Mammary epithelial cell (primary cell): ENCODE data around the gene SPRYD3.

Source experiments
- CTCF ChIP-seq, 2 donors: IDR thresholded peaks in 1 of 2; conservative IDR thresholded peaks in 1 of 2; 2 replicates each; pipeline ENCODE4 v1.5.1; 2011 to 2012; ENCODE audit warnings: inconsistent platforms in 2 of 2, low read length in 2 of 2, mild to moderate bottlenecking in 2 of 2, control low read depth in 1 of 2, low read depth in 1 of 2; ENCODE audit not compliant: insufficient read depth in 1 of 2; ENCODE audit errors: extremely low read depth in 1 of 2
- EZH2 ChIP-seq: IDR thresholded peaks from 2 replicates; pipeline ENCODE4 v1.6.1; 2012; ENCODE audit warnings: low read length, inconsistent platforms, borderline replicate concordance

GRCh38 chr12:53014709-53015108 lies 64.5 kb downstream of the SPRYD3 start:
- TF ChIP-seq CTCF (conservative IDR thresholded peaks at IDR 0.05 in 1 of 2, IDR thresholded peaks at IDR 0.05 in 1 of 2; ENCODE audit: extremely low read depth in 1 of 2, insufficient read depth in 1 of 2, low read depth in 1 of 2, low read length in 2 of 2) (no peak), EZH2 (no peak)
